SIG-M5 (cell line): ENCODE results near the gene OR52I2.

Source experiments
- DNase-seq: peaks from one replicate; lab custom pipeline; 2025; lab: John Stamatoyannopoulos, UW

Gene OR52I2

GRCh38 chr11:4607781-4608666, 26.5 kb downstream of the OR52I2 start, which contains the start of gene TRIM68:
Gene TRIM68, minus strand, starts transcription at chr11:4608231. Its CDS starts 2,727 bp downstream, at chr11:4605504.
- DNase-seq = no peak

GRCh38 chr11:4610258-4610935, 28.9 kb downstream of the OR52I2 start:
- no peak for DNase-seq

GRCh38 chr11:4611986-4612385, 30.4 kb downstream of the OR52I2 start:
- DNase-seq = no peak

- no peak for DNase-seq
Observed at GRCh38 chr11:4615856-4616444, 34.4 kb downstream of the OR52I2 start.

DNA sequence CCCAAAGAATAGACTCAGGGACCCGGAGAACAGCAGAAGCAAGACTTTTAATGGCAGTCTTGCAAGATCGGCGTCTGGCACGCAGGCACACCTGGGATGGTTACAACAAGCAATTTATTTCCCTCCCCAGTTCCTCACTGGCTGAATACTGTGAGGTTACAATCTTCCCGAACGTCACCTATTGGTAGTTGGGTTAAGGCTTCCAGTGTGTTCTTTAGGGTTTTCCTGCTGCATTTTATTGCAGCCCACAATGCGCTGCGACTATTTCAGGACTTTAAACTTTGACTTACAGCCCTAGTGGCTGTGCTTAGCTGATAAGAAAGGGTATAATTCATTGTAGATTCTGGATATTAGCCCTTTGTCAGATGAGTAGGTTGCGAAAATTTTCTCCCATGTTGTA, 38.0 kb downstream of the OR52I2 start:
- no peak for DNase-seq

DNA sequence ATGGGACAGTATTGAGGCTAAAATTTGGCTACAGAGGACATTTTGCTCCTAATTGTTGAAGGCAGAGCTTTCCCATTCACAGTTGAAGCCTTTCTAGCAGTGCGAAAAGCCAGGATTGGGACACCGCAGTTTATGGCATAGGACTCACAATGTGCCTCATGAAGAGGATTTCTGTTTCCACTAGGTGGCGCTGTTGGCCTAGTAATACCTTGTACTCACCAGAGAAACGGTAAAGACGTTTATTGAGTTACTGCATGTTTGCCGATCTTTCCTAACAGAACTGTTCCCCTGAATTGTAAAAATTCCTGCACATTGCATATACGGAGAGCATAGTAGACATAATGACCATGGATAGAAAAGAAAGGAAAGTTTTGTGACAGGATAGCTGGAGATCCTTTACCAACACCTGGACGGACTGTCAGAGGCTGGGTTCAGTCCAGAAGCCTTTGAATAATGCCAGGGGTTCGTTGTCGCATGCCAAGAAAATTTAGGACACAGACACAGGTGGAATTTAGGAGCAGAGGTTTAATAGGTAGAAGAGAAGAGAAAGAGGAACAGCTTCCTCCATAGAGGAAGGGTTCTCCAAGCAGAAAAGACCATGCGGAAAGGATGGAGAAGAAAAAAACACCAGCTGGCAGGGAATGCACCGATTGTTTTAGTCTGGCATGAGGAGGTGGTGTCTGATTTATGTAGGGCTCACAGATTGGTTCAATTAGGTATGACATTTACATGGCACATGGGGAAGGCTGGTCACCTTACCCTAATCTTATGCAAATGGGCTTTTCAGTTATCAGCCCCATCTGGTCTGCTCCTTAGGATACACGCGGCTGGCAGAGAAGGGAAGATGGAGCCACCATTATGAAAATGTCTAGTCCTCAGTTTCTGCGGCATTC, 44.9 kb downstream of the OR52I2 start:
- DNase-seq = no peak

DNA sequence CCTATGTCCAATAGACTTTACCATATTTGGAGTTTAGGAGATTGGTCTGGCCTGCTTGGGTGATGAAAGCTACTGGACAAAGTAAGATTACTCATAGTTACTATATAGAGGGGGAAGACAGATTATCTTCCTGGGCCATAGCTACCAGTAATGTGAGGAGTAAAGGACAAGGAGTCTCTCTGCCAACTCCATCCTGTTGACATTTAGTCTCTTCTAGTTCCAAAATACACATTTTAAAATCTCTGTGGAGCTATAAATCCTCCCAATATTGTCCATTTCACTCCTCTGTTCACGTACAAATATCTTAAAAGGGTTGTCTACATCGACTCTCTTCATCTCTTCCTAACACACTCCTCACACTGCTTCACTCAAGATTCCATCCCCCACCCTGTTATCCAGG, 54.6 kb downstream of the OR52I2 start:
- DNase-seq = no peak

DNA sequence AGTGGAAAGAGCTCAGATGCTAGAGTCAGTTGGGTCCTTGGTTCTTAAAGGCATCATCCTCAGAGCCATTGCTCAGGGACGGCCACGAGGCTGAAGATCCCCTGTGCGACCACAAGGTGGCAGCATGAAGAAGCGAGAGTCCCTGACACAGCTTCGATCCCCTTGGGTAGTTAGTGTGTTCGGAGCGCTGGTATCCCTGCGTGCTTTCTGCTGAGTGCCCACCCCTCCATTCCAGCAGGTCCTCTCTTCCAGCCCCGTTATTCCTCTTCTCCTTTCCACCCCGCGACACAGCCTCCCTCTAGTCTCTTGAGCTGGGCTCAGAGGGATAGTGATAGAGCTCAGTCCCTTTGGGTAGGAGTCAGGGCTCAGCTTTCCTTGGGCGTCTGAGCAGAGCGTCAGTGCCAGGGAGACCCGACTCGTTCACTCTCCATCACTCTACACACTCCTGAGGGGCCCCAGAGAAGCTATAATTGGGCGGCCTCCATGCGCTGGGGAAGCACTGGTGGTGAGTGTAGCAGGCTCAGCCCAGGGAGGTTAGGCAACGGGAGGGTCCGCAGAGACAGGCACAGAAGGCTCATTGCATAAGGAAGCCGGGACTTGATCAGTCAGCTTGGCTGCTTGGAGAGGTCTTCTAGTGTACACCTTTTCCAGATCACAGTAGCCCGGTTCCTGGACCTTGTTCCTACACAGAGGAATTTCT, 55.6 kb downstream of the OR52I2 start, which contains the start of gene OR51D1:
Gene OR51D1, plus strand, starts transcription at position 516 of the 700 bp plus-strand sequence. CDS start 2,314 bp downstream, outside the sequence.
- no peak for DNase-seq

- no peak for DNase-seq
Observed at GRCh38 chr11:4637662-4638047, 56.1 kb downstream of the OR52I2 start.

- no peak for DNase-seq
Observed at GRCh38 chr11:4639931-4640330, 58.4 kb downstream of the OR52I2 start.

DNA sequence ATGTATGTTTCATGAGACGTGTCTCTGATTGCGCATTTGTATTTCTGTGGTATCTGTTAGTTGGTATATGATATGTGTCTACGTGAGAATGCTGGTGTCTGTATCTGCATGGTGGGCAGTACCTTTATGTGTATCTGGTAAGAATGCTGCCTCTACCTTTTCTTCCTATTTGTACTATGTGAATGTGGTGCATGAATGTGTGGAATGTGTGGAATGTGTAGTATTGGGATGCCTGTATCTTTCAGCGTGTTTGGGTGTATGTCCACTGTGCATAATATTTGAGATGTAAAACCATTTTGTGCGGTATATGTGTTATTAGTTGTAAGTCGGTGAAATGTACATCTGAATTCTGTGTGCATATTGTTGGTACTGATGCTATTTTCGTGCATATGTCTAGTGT, 60.0 kb downstream of the OR52I2 start:
- no peak for DNase-seq

DNA sequence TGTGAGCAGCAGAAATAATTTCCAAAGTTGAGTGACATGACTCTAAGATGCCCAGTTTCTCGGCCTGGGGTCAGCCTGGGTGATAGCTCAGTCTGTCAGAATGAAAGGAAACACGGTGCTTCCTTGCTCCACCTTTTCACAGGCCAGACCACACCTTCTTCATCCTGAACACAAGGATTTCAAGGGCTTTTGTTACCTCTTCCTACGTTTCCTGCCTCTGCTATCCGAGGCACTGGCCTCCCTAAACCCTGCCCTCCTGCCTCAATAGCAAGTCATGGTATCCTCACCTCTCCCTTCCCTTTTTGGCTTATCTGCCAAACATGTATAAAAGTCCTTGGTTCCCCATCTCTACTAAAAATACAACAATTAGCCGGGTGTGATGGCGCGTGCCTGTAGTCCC, 60.5 kb downstream of the OR52I2 start:
- no peak for DNase-seq
